ENCODE results near the gene CLEC16A.

CLEC16A gene

DNA sequence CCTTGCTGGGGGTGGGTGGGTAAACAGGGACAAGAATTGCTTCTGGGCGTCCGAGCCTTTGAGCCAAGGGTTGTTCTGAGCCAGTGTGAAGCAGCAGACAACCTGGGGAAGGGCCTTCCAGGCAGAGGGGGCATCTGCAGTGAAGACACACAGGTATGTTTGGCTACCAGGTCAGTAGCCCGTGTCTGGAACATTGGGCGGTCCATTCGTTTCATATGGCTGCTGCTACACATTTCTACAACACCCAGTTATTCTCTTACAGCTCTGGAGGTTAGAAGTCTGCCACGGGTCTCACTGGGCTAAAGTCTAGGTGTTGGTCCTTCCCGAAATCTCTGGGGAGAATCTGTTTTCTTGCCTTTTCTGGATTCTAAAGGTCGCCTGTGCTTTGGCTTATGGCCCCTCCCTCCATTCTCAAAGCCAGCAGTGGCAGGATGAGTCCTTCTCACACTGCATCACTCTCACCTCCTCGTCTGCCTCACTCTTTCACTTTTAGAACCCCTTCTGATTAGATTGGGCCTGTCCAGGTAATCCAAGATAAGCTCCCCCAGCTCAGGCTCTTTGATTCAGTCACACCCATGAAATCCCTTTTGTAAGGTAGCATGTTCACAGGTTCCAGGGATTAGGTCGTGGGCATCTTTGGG lies 136.1 kb downstream of the CLEC16A start:
- Histone ChIP-seq H3K4me3 (IDR thresholded peaks at IDR 0.05; ENCODE audit: insufficient read depth, low read depth, low read length) (no peak overlapping the region), H4K20me1 (ENCODE audit: insufficient read depth) (no peaks in the 10 kb centered on the region), H3K9ac (no peak overlapping the region), H3K79me2 (ENCODE audit: insufficient read depth, low read depth) (no peaks in the 10 kb centered on the region), H2AFZ (ENCODE audit: low read depth) (no peak overlapping the region), H3K36me3 (ENCODE audit: insufficient read depth) (no peaks in the 10 kb centered on the region), H3K4me2 (no peak overlapping the region), H3K27me3 (ENCODE audit: insufficient read depth, low read depth) (no peaks in the 10 kb centered on the region), H3K4me1 (ENCODE audit: low read depth, poor library complexity, severe bottlenecking) (peaks cover 44% of the 10 kb centered on the region), H3K27ac (no peak overlapping the region)
- TF ChIP-seq, protein P1, sequence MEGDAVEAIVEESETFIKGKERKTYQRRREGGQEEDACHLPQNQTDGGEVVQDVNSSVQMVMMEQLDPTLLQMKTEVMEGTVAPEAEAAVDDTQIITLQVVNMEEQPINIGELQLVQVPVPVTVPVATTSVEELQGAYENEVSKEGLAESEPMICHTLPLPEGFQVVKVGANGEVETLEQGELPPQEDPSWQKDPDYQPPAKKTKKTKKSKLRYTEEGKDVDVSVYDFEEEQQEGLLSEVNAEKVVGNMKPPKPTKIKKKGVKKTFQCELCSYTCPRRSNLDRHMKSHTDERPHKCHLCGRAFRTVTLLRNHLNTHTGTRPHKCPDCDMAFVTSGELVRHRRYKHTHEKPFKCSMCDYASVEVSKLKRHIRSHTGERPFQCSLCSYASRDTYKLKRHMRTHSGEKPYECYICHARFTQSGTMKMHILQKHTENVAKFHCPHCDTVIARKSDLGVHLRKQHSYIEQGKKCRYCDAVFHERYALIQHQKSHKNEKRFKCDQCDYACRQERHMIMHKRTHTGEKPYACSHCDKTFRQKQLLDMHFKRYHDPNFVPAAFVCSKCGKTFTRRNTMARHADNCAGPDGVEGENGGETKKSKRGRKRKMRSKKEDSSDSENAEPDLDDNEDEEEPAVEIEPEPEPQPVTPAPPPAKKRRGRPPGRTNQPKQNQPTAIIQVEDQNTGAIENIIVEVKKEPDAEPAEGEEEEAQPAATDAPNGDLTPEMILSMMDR (conservative IDR thresholded peaks at IDR 0.05; ENCODE audit: low read depth, low read length): no peak

DNA sequence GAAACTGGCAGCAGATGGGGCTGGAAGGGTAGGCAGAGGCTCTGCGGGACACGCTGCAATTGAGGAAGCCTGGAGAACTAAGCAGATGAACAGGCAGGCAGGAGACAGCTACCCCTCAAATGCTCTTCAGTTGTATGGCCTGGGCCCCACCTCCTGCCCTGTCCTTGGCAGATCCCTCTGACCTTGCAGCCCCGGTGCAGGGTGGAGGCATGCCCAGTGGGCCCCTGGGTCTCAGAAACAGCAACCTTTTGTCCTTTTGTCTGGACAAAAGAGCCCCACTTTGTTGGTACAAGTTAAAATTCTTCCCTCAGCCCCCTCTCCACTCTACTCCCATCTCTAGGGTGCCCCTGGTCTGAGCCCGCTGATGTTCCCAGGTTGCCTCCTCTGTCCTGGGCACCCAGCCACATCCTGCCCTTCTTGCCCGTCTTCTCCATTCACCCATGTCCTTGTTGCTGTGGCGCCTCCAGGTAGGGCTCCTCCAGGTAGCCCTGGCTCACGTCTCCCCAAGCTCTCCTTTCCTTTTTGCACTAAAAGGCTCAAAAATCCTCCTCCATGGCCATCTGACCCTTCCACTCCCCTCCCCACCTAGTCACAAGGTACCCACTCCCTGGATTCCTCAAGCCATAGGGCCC lies 136.8 kb downstream of the CLEC16A start:
- no peak overlapping the region for H2AFZ ChIP-seq (ENCODE audit: low read depth)
- no peaks in the 10 kb centered on the region for H3K79me2 ChIP-seq (ENCODE audit: insufficient read depth, low read depth)
- no peaks in the 10 kb centered on the region for H4K20me1 ChIP-seq (ENCODE audit: insufficient read depth)
- H3K9ac ChIP-seq: no peak overlapping the region
- no peaks in the 10 kb centered on the region for H3K36me3 ChIP-seq (ENCODE audit: insufficient read depth)
- H3K4me3 ChIP-seq (IDR thresholded peaks at IDR 0.05; ENCODE audit: insufficient read depth, low read depth, low read length): no peak overlapping the region
- H3K4me1 ChIP-seq (ENCODE audit: low read depth, poor library complexity, severe bottlenecking): peaks cover 40% of the 10 kb centered on the region
- no peak overlapping the region for H3K4me2 ChIP-seq
- TF ChIP-seq, protein P1 (conservative IDR thresholded peaks at IDR 0.05; ENCODE audit: low read depth, low read length): no peak
- H3K27ac ChIP-seq: no peak overlapping the region
- no peaks in the 10 kb centered on the region for H3K27me3 ChIP-seq (ENCODE audit: insufficient read depth, low read depth)

DNA sequence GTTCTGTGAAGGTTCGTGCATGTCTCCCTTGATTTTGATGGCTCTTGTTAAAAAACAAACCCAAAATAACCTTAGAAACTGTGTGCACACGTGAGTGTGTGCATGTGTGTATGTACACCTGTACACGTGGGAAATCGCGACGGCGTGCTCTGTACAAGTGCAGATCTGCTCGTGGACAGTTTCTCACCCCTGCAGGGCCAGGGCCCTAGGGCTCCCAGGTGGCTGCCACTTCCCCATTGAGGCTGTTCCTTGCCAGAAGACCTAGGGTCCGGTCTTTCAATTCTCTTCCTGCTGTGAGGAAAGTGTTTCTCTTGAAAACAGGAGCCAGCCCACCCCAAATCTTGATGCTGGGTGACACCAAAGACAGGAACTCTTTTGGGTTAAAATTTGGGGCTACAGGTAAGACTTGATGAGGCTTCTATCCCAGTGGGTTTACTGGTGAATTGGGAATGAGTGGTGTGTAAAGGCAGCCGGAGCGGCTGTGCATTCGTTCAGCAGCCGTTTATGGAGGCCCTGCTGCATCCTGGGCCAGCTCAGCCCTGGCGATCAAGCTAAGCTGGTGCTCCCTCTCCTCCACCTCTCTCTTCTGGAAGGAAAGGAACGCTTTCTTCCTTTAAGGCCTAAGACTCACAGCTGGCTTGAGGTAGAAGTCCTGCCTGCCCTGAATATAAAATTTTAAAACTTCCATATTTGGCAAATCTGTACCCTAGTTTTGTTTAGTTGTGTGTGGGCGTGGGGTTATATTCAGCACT lies 137.9 kb downstream of the CLEC16A start:
- H2AFZ ChIP-seq (ENCODE audit: low read depth): no peak overlapping the region
- H3K9ac ChIP-seq: no peak overlapping the region
- H3K27me3 ChIP-seq (ENCODE audit: insufficient read depth, low read depth): no peaks in the 10 kb centered on the region
- no peaks in the 10 kb centered on the region for H3K36me3 ChIP-seq (ENCODE audit: insufficient read depth)
- no peaks in the 10 kb centered on the region for H3K79me2 ChIP-seq (ENCODE audit: insufficient read depth, low read depth)
- no peak overlapping the region for H3K4me3 ChIP-seq (IDR thresholded peaks at IDR 0.05; ENCODE audit: insufficient read depth, low read depth, low read length)
- no peaks in the 10 kb centered on the region for H4K20me1 ChIP-seq (ENCODE audit: insufficient read depth)
- TF ChIP-seq, protein P1 (conservative IDR thresholded peaks at IDR 0.05; ENCODE audit: low read depth, low read length): no peak
- H3K4me1 ChIP-seq (ENCODE audit: low read depth, poor library complexity, severe bottlenecking): peaks cover 37% of the 10 kb centered on the region
- H3K27ac ChIP-seq: no peak overlapping the region
- no peak overlapping the region for H3K4me2 ChIP-seq

DNA sequence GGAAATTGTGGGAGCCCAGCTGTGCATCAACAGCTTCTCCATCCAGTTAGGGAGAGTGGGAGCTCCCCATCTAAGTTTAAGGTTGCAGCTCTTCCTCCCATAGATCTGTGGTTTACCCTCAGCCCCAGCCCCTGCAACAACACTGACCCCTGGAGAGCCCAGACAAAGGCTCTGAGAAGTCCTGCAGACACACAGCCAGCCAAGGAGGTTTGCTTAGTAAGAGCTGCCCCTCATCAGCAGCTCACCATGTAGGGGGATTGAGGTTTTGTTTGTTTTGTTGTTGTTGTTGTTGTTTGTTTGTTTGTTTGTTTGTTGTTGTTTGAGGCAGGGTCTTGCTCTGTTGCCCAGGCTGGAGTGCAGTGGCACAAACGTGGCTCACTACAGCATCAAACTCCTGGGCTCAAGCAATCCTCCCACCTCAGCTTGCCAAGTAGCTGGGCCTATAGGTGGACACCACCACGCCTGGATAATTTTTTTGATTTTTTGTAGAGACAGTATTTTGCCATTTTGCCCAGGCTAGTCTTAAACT lies 138.6 kb downstream of the CLEC16A start:
- Histone ChIP-seq H3K4me3 (IDR thresholded peaks at IDR 0.05; ENCODE audit: insufficient read depth, low read depth, low read length) (no peak overlapping the region), H3K4me2 (no peak overlapping the region), H3K27me3 (ENCODE audit: insufficient read depth, low read depth) (no peaks in the 10 kb centered on the region), H3K27ac (no peak overlapping the region), H2AFZ (ENCODE audit: low read depth) (no peak overlapping the region), H3K79me2 (ENCODE audit: insufficient read depth, low read depth) (no peaks in the 10 kb centered on the region), H3K9ac (no peak overlapping the region), H4K20me1 (ENCODE audit: insufficient read depth) (no peaks in the 10 kb centered on the region), H3K36me3 (ENCODE audit: insufficient read depth) (no peaks in the 10 kb centered on the region), H3K4me1 (ENCODE audit: low read depth, poor library complexity, severe bottlenecking) (peaks cover 37% of the 10 kb centered on the region)
- TF ChIP-seq, protein P1 (conservative IDR thresholded peaks at IDR 0.05; ENCODE audit: low read depth, low read length): no peak
